ENCODE data around the gene RUSF1. TPM values are rescaled to one million over a fixed set of nuclear protein-coding genes. Genes with fewer than 3 reads are reported as not detected.
"Not testable (repeated sequence)": the region's sequence is repeated elsewhere in the genome, so short reads cannot be mapped to it uniquely, and the experiment has no call there.

The RUSF1 gene
- total RNA-seq, 1 donor from 2014 or later, result 26.9 TPM

DNA sequence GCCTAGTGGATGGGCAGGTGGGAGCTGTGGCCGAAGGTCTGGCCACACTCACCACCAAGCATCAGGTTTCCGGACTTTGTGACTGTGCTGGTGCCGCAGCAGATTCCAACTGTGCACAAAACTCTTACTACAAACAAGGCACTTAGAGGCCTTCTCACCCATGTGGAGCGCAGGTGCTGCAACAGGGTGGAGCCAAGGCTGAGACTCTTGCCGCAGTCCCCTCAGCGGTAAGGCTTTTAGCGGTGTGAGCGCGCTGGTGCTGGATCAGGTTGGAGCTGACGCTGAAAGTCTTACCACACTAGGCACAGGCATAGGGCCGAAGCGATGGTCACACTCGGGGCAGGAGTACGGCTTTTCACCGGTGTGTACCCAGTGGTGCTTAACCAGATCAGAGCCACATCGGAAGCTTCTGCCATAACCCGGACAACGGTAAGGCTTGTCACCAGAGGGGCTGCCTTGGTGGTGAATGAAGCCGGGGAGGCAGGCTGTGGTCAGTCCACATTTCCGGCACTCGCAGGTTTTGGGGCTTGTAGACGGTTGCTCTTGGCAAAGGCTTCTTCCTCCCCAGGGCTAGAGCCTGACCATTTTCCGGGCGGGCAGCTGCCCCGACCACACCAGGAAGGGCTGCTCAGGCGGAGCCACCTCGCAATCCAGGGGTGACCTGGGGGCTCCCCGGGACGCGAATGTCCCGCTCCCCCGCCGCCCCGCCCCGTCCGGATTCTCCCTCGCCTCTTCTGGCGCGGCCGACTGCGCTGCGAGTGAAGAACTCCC lies 49.9 kb downstream of the RUSF1 start:
- FAIRE-seq, result no peak
- no peak for DNase-seq (ENCODE audit: low spot score in 2 of 2)

DNA sequence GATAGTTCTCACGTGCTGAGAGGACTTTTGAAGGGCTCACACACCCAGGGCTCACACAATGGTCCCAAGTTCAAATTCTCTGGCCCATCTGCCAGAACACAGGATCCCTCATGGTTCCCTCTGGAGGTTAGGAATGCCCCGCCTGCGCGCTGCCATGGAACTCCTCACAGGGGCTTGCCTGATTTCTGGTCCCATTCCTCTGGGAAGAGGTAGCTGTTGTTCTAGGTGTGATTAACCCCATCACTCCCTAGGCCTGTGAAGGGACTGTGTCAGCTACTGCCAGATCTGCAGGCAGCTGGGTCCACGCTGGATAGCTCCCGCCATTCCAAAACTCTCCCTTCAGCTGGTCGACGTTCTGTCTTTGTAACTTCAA lies 51.2 kb downstream of the RUSF1 start:
- FAIRE-seq (no peak), DNase-seq (ENCODE audit: low spot score in 2 of 2) (no peak)

DNA sequence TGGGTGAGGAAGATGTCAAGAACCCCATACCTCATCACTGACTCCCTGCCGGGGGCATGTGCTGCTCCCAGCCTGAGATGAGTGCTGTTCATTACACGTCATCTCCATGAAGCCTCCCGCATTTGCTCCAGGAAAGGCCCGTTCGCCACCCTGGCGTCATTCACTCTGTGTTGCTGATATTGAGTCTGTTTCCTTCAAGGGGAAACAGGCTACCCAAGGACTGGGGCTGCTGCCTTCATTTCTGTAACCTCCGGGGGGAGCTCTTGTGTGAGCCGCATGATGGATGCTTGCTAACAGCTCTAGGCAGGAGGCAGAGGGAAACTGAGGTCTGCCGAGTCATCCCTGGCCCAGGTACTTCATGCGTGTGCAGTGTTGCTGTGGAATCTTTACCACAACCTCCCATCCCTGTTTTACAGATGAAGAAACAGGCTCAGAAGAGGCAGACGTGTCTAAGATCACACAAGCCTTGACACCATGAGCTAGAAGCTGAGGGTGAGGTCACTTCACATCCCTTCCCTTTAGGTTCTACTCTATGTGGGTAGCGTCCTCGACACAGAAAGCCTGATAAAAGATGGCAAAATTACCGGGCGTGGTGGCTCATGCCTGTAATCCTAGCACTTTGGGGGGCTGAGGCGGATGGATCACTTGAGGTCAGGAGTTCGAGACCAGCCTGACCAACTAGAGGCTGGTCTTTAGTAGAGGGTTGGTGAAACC lies 52.4 kb downstream of the RUSF1 start:
- no peak for FAIRE-seq
- no peak for DNase-seq (ENCODE audit: low spot score in 2 of 2)

DNA sequence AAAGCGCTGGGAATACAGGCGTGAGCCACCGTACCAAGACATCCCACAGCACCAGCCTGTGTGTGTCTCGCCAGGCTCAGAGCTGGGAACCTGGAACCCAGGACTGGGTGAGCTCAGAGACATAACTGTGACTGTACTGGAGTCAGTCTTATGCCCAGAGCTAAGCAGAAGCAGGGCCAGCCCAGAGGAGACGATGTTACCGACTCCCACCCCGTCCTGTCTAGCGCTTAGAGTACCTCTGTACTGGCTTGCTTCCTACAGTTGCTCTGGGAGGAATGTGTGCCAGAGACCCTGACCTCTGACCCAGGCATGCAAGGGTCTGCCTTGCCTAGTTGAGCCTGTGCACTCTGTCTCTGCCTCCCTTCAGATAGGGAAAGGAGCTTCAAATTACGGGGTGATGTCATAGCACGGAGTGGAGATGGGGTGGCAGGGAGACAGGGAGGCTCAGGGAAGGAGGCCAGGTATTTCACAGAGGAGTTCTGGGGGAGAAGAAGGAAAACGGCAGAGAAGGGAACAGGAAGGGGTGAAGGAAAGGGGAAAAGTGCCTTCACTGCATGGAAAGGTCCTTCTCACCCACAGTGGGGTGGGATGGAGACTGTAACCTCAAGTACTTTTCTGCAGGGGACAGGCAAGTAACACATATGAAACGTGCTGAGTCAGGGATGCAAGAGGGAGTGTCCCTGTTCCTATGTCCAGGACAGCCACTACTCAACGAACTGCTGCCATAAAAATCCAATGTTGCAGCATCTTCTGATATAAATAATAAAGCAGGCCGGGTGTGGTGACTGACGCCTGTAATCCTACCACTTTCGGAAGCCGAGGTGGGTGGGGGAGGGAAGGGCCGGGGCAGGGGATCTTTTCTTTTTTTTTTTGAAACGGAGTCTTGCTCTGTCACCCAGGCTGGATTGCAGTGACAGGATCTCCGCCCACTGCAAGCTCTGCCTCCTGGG lies 54.7 kb downstream of the RUSF1 start:
- FAIRE-seq (no peak), DNase-seq (ENCODE audit: low spot score in 2 of 2) (no peak)

DNA sequence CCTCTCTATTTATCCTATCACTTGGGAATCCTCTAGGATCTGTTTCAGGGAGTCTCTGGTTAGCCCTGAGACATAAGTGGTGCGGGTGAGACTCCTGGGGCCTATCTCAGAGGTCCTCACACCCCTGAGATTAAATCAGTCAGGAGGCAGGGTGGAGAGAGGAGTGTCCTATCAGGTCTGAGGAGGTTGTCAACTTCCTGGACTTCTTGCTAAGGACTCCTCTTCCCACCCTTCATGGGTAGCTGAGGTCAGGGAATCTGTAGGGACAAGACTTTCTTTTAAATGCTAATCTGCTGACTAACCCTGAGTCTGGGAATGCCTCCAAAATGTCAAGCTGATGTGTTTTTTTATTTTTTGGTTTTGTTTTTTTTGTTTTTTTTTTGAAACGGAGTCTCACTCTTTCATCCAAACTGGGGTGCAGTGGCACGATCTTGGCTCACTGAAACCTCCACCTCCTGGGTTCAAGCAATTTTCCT lies 55.5 kb downstream of the RUSF1 start:
- no peak for DNase-seq (ENCODE audit: low spot score in 2 of 2)

DNA sequence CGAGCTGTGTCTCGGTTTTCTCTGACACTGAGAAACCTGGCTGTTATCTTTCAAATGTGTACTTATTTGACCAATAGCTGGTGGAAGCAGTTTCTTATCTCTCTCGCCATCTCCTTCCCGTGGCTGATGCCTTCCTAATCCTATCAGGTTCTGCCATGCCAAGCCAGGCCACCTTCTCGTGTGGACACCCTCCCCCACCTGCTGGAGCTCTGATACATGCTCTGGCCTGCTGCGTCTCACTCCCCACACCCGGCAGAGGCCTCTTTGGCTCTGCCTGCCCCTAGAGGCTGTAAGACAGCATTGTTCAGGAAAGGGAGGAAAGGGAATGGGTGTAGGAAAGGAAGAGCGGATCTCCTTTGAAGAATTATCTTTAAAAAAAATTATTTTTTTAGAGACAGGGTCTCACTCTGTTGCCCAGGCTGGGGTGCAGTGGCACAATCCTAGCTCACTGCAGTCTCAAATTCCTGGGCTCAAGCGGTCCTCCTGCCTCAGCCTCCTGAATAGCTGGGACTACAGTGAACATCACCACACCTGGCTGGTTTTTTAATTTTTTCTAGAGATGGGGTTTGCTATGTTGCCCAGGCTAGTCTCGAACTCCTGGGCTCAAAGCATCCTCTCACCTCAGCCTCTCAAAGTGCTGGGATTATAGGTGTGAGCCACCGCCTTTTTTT lies 56.4 kb downstream of the RUSF1 start:
- FAIRE-seq, result no peak

More for the DNA sequence above, 55.5 kb downstream of the RUSF1 start:
- FAIRE-seq, result no peak

DNA sequence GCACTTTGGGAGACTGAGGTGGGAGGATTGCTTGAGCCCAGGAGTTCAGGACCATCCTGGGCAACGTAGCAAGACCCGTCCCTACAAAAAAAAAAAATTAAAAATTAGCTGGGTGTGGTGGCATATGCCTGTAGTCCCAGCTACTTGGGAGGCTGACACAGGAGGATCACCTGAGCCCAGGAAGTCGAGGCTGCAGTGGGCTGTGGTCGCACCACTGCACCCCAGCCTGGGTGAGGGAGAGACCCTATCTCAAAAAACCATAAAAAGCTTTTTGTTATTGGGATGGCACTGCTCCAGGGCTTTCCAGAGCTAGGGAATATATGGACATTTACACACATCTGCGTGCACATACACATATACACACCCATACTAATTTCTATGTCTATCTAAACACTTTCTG lies 57.0 kb downstream of the RUSF1 start:
- no peak for DNase-seq (ENCODE audit: low spot score in 2 of 2)
- FAIRE-seq, result no peak

More for the DNA sequence above, 56.4 kb downstream of the RUSF1 start:
- no peak for DNase-seq (ENCODE audit: low spot score in 2 of 2)

DNA sequence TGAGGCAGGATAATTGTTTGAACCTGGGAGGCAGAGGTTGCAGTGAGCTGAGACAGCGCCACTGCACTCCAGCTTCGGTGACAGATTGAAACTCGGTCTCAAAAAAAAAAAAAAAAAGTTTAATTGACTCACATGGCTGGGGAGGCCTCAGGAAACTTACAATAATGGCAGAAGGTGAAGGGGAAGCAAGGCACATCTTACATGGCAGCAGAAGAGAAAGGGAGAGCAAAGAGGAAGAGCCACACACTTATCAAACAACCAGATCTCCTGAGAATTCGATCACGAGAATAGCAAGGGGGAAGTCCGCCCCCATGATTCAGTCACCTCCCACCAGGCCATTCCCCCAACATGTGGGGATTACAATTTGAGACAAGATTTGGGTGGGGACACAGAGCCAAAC lies 62.3 kb downstream of the RUSF1 start:
- not testable (repeated sequence) for FAIRE-seq; DNase-seq (ENCODE audit: low spot score in 2 of 2)

DNA sequence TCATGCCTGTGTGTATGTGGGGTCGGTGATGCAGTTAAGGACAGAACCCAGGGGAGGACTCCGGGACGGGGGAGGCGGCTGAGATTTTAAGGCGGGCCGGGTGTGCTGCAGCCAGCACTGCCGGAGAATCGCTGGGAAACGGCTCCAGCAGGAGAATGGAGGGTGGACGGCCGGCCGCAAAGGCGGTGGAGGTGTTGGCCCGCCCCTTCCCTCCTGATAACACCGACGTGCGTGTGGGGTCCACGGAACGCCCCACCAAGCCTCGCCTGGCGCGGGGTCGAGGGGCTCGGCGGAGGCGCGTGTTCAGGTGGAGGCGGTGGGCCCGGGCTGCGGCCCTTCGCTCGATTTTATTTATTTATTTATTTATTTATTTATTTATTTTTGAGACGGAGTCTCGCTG lies 66.2 kb downstream of the RUSF1 start:
- no peak for FAIRE-seq
- no peak for DNase-seq (ENCODE audit: low spot score in 2 of 2)

DNA sequence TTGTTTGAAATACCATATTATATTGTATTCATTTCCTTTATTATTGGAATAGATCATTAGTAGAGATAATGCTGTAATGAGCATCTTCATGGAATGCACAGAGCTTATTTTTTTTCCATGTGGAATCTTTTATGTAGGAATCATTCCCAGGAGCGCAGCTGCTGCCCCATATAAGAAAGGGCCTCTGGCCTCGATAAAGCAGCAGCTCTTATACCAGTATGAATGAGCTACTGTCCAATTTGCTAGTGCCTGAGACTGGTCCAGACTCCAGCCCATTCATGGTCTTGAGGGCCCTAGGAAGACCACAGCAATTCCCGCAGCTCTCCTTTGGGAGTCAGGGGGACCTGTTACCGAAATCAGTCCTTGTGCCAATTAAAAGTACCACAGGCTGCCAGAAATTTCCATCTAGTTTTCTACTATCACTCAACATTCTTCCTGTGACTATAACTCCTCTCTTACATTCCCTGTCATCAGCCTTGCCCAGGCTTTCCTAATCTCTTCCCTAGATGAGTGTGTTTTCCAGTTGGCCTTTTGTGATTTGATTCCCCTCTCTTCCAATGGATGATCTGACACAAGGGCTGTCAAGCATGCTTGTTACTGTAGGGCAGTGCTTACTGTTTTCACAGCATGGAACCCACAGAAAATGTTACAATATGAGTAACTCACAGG lies 67.5 kb downstream of the RUSF1 start:
- no peak for DNase-seq (ENCODE audit: low spot score in 2 of 2)
- FAIRE-seq, result no peak

DNA sequence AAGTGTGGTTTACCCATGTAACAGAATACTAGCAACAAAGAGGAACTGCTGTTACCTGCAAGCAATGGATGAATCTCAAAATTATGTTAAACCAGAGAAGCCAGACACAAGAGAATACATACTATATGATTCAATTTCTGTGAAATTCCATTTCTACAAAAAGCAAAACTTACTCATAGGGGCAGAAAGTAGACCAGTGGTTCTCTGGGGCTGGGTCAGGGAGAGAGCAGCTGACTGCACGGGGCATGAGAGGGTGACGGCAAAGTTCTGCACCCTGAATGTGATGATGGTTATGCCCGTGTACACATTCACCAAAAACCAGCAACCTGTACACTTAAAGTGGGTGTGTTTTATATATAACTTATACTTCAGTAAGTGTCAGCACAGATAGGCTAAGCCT lies 68.7 kb downstream of the RUSF1 start:
- FAIRE-seq, result no peak
- no peak for DNase-seq (ENCODE audit: low spot score in 2 of 2)

Other genes starting within 250 kb of the RUSF1 start
- gene ITGAM, start 248.4 kb downstream of the RUSF1 start, total RNA-seq, result 2.0 TPM
- 0.41 TPM for gene ITGAX, start 153.2 kb downstream of the RUSF1 start, total RNA-seq
- gene ITGAD, start 115.1 kb downstream of the RUSF1 start, total RNA-seq, result not detected
- not detected for gene COX6A2, start 80.0 kb downstream of the RUSF1 start, total RNA-seq
- gene ZNF843, start 65.6 kb downstream of the RUSF1 start, total RNA-seq, result 0.41 TPM
- gene ARMC5, start 48.9 kb downstream of the RUSF1 start, total RNA-seq, result 10.6 TPM
- 1.2 TPM for gene TGFB1I1, start 36.2 kb downstream of the RUSF1 start, total RNA-seq
- gene SLC5A2, start 25.3 kb downstream of the RUSF1 start, total RNA-seq, result 1.2 TPM
- 22.0 TPM for gene AHSP, start 19.5 kb upstream of the RUSF1 start, total RNA-seq